ENCODE measurements around the gene VKORC1.
A peak's percentile ranks its signal among the peaks of the same experiment; 100 is the strongest.

The VKORC1 gene

GRCh38 chr16:31081428-31082351 is 12.9 kb downstream of the VKORC1 start:
- DNase-seq: peak; percentile 11

- DNase-seq: peak; percentile 9
Observed at GRCh38 chr16:31080756-31081419, 13.7 kb downstream of the VKORC1 start.

- peak; percentile 5 for DNase-seq
Observed at GRCh38 chr16:31080035-31080629, 14.5 kb downstream of the VKORC1 start.

- DNase-seq: peak; percentile 8
Observed at GRCh38 chr16:31079342-31079944, 15.2 kb downstream of the VKORC1 start.

- peak; percentile 7 for DNase-seq
Observed at GRCh38 chr16:31078597-31079341, 15.8 kb downstream of the VKORC1 start.

- peak; percentile 17 for DNase-seq
Observed at GRCh38 chr16:31077592-31078396, 16.8 kb downstream of the VKORC1 start.

- DNase-seq: peak; percentile 5
Observed at GRCh38 chr16:31077024-31077423, 17.6 kb downstream of the VKORC1 start.

- no peak for DNase-seq
Observed at GRCh38 chr16:31076319-31076718, 18.3 kb downstream of the VKORC1 start.

GRCh38 chr16:31074814-31075183 is 19.8 kb downstream of the VKORC1 start:
- no peak for DNase-seq

- DNase-seq: peak; percentile 96
Observed at GRCh38 chr16:31073970-31074813, 20.4 kb downstream of the VKORC1 start, which contains the start of the genes ZNF646 and ZNF668. Gene ZNF646 (plus strand): TSS chr16:31074422. CDS start chr16:31076325, 1,903 bp downstream. Gene ZNF668 (minus strand): TSS chr16:31074240. CDS start chr16:31064459, 9,781 bp downstream.

GRCh38 chr16:31073142-31073969 is 21.2 kb downstream of the VKORC1 start:
- peak; percentile 79 for DNase-seq

GRCh38 chr16:31072540-31073141 is 22.0 kb downstream of the VKORC1 start:
- DNase-seq: peak; percentile 33

- peak; percentile 1 for DNase-seq
Observed at GRCh38 chr16:31071861-31072260, 22.7 kb downstream of the VKORC1 start.

- DNase-seq: no peak
Observed at GRCh38 chr16:31067342-31067741, 27.3 kb downstream of the VKORC1 start.

GRCh38 chr16:31064882-31065461 is 29.6 kb downstream of the VKORC1 start:
- peak; percentile 57 for DNase-seq

GRCh38 chr16:31063843-31064611 is 30.6 kb downstream of the VKORC1 start:
- DNase-seq: no peak

GRCh38 chr16:31063495-31063842 is 31.1 kb downstream of the VKORC1 start:
- DNase-seq: peak; percentile 2

All from 8988T (cell line).